Activated T-cell treated with anti-CD3 and anti-CD28 coated beads, Interleukin-2, amount 50 U/mL, for 24 hours (primary cell): Measurements from ENCODE around the gene FNIP1.
"Not testable (repeated sequence)": the region's sequence is repeated elsewhere in the genome, so short reads cannot be mapped to it uniquely, and the experiment has no call there.

Experiments
- DNase-seq: peaks from one replicate; pipeline ENCODE4 v3.0.0-alpha.2; 2020
- H3K27ac Mint-ChIP-seq: 2 replicates; pipeline ENCODE4 v1.8.0; 2020; ENCODE audit warnings: mild to moderate bottlenecking, mixed read lengths
- H3K27me3 Mint-ChIP-seq: 2 replicates; pipeline ENCODE4 v1.8.0; 2020; ENCODE audit warnings: mixed read lengths
- H3K36me3 Mint-ChIP-seq: 2 replicates; pipeline ENCODE4 v1.8.0; 2020; ENCODE audit warnings: low read depth, mixed read lengths
- H3K4me1 Mint-ChIP-seq: 2 replicates; pipeline ENCODE4 v1.8.0; 2020; ENCODE audit warnings: low read depth, mixed read lengths
- H3K4me3 Mint-ChIP-seq: 2 replicates; pipeline ENCODE4 v1.8.0; 2020; ENCODE audit warnings: mild to moderate bottlenecking, moderate library complexity, mixed read lengths
- H3K9me3 Mint-ChIP-seq: 2 replicates; pipeline ENCODE4 v1.8.0; 2020; ENCODE audit warnings: mixed read lengths

The FNIP1 gene

GRCh38 chr5:131716650-131717049 lies 80.2 kb downstream of the FNIP1 start:
- DNase-seq = no peak
- Mint-ChIP-seq H3K36me3 (peaks cover 76% of the 10 kb centered on the region), H3K4me1 (no peaks in the 10 kb centered on the region), H3K27ac (no peak overlapping the region), H3K9me3 (peaks cover 2% of the 10 kb centered on the region), H3K4me3 (no peak overlapping the region), H3K27me3 (no peaks in the 10 kb centered on the region)

- peaks cover 3% of the 10 kb centered on the region for H3K4me1 Mint-ChIP-seq
- H3K36me3 Mint-ChIP-seq = peaks cover 61% of the 10 kb centered on the region
- H3K27ac Mint-ChIP-seq = no peak overlapping the region
- DNase-seq = no peak
- no peak overlapping the region for H3K4me3 Mint-ChIP-seq
- H3K27me3 Mint-ChIP-seq = no peaks in the 10 kb centered on the region
- H3K9me3 Mint-ChIP-seq = no peaks in the 10 kb centered on the region
Observed at GRCh38 chr5:131710391-131710790, 86.4 kb downstream of the FNIP1 start.

GRCh38 chr5:131709043-131709442 lies 87.8 kb downstream of the FNIP1 start:
- no peak for DNase-seq
- Mint-ChIP-seq H3K9me3 (no peaks in the 10 kb centered on the region), H3K36me3 (peaks cover 65% of the 10 kb centered on the region), H3K27ac (no peak overlapping the region), H3K4me1 (peaks cover 3% of the 10 kb centered on the region), H3K27me3 (no peaks in the 10 kb centered on the region), H3K4me3 (no peak overlapping the region)

- Mint-ChIP-seq H3K4me3 (no peak overlapping the region), H3K27me3 (no peaks in the 10 kb centered on the region), H3K4me1 (peaks cover 3% of the 10 kb centered on the region), H3K36me3 (peaks cover 79% of the 10 kb centered on the region), H3K9me3 (no peaks in the 10 kb centered on the region), H3K27ac (no peak overlapping the region)
- DNase-seq = no peak
Observed at GRCh38 chr5:131706281-131706680, 90.5 kb downstream of the FNIP1 start.

- H3K9me3 Mint-ChIP-seq = peaks cover 8% of the 10 kb centered on the region
- no peak overlapping the region for H3K4me3 Mint-ChIP-seq
- H3K4me1 Mint-ChIP-seq = no peaks in the 10 kb centered on the region
- no peaks in the 10 kb centered on the region for H3K27me3 Mint-ChIP-seq
- DNase-seq = no peak
- H3K27ac Mint-ChIP-seq = no peak overlapping the region
- H3K36me3 Mint-ChIP-seq = peaks cover 65% of the 10 kb centered on the region
Observed at GRCh38 chr5:131694926-131695325, 101.9 kb downstream of the FNIP1 start.

GRCh38 chr5:131693894-131694293 lies 102.9 kb downstream of the FNIP1 start:
- no peak overlapping the region for H3K27ac Mint-ChIP-seq

GRCh38 chr5:131685516-131686171 lies 111.2 kb downstream of the FNIP1 start:
- no peak for DNase-seq
- H3K36me3 Mint-ChIP-seq = peaks cover 50% of the 10 kb centered on the region
- no peaks in the 10 kb centered on the region for H3K4me1 Mint-ChIP-seq
- H3K4me3 Mint-ChIP-seq = no peak overlapping the region
- H3K27me3 Mint-ChIP-seq = no peaks in the 10 kb centered on the region
- H3K27ac Mint-ChIP-seq = no peak overlapping the region
- H3K9me3 Mint-ChIP-seq = peaks cover 4% of the 10 kb centered on the region

More at GRCh38 chr5:131693894-131694293, 102.9 kb downstream of the FNIP1 start:
- Mint-ChIP-seq H3K4me3 (no peak overlapping the region), H3K36me3 (peaks cover 71% of the 10 kb centered on the region), H3K27me3 (no peaks in the 10 kb centered on the region), H3K4me1 (no peaks in the 10 kb centered on the region), H3K9me3 (peaks cover 8% of the 10 kb centered on the region)
- DNase-seq = no peak

- DNase-seq = no peak
- no peaks in the 10 kb centered on the region for H3K9me3 Mint-ChIP-seq
- no peak overlapping the region for H3K4me3 Mint-ChIP-seq
- H3K4me1 Mint-ChIP-seq = no peaks in the 10 kb centered on the region
- H3K27me3 Mint-ChIP-seq = no peaks in the 10 kb centered on the region
- peaks cover 48% of the 10 kb centered on the region for H3K36me3 Mint-ChIP-seq
- no peak overlapping the region for H3K27ac Mint-ChIP-seq
Observed at GRCh38 chr5:131684595-131684994, 112.2 kb downstream of the FNIP1 start.

- H3K4me3 Mint-ChIP-seq = no peak overlapping the region
Observed at GRCh38 chr5:131684051-131684450, 112.8 kb downstream of the FNIP1 start.

GRCh38 chr5:131682826-131683225 lies 114.0 kb downstream of the FNIP1 start:
- no peaks in the 10 kb centered on the region for H3K4me1 Mint-ChIP-seq
- DNase-seq = no peak
- H3K9me3 Mint-ChIP-seq = no peaks in the 10 kb centered on the region
- no peak overlapping the region for H3K27ac Mint-ChIP-seq
- H3K27me3 Mint-ChIP-seq = no peaks in the 10 kb centered on the region
- no peak overlapping the region for H3K4me3 Mint-ChIP-seq
- peaks cover 46% of the 10 kb centered on the region for H3K36me3 Mint-ChIP-seq

More at GRCh38 chr5:131684051-131684450, 112.8 kb downstream of the FNIP1 start:
- H3K27ac Mint-ChIP-seq = no peak overlapping the region
- H3K4me1 Mint-ChIP-seq = no peaks in the 10 kb centered on the region
- peaks cover 48% of the 10 kb centered on the region for H3K36me3 Mint-ChIP-seq
- no peak for DNase-seq
- H3K27me3 Mint-ChIP-seq = no peaks in the 10 kb centered on the region
- H3K9me3 Mint-ChIP-seq = no peaks in the 10 kb centered on the region

- H3K27me3 Mint-ChIP-seq = no peaks in the 10 kb centered on the region
- no peaks in the 10 kb centered on the region for H3K4me1 Mint-ChIP-seq
- H3K9me3 Mint-ChIP-seq = no peaks in the 10 kb centered on the region
- H3K4me3 Mint-ChIP-seq = no peak overlapping the region
- peaks cover 45% of the 10 kb centered on the region for H3K36me3 Mint-ChIP-seq
- DNase-seq = no peak
- H3K27ac Mint-ChIP-seq = no peak overlapping the region
Observed at GRCh38 chr5:131682175-131682574, 114.6 kb downstream of the FNIP1 start.

GRCh38 chr5:131679911-131680310 lies 116.9 kb downstream of the FNIP1 start:
- no peak overlapping the region for H3K4me3 Mint-ChIP-seq
- peaks cover 60% of the 10 kb centered on the region for H3K36me3 Mint-ChIP-seq
- no peaks in the 10 kb centered on the region for H3K4me1 Mint-ChIP-seq
- H3K27ac Mint-ChIP-seq = no peak overlapping the region
- H3K27me3 Mint-ChIP-seq = no peaks in the 10 kb centered on the region
- DNase-seq = no peak
- no peaks in the 10 kb centered on the region for H3K9me3 Mint-ChIP-seq

GRCh38 chr5:131678273-131678672 lies 118.5 kb downstream of the FNIP1 start:
- H3K9me3 Mint-ChIP-seq, H3K4me1 Mint-ChIP-seq, H3K4me3 Mint-ChIP-seq, H3K27me3 Mint-ChIP-seq, H3K27ac Mint-ChIP-seq, DNase-seq: not testable (repeated sequence)
- peaks cover 66% of the 10 kb centered on the region for H3K36me3 Mint-ChIP-seq

GRCh38 chr5:131677115-131677514 lies 119.7 kb downstream of the FNIP1 start:
- Mint-ChIP-seq H3K27me3 (no peaks in the 10 kb centered on the region), H3K36me3 (peaks cover 72% of the 10 kb centered on the region), H3K4me3 (no peak overlapping the region), H3K9me3 (no peaks in the 10 kb centered on the region), H3K27ac (no peak overlapping the region), H3K4me1 (peaks cover 14% of the 10 kb centered on the region)
- DNase-seq = no peak

- Mint-ChIP-seq H3K4me3 (no peak overlapping the region), H3K36me3 (peaks cover 85% of the 10 kb centered on the region), H3K27ac (peak overlapping the region; percentile 70), H3K27me3 (no peaks in the 10 kb centered on the region), H3K9me3 (no peaks in the 10 kb centered on the region), H3K4me1 (peaks cover 27% of the 10 kb centered on the region)
- no peak for DNase-seq
Observed at GRCh38 chr5:131672776-131673175, 124.0 kb downstream of the FNIP1 start.
